HepG2 (cell line): ENCODE results near the gene STIM1. TPM values are rescaled to one million over a fixed set of nuclear protein-coding genes. Genes with fewer than 3 reads are reported as not detected.

Experiments
- CEBPZ ChIP-seq: IDR thresholded peaks from 2 replicates; pipeline ENCODE4 v1.6.1; 2012; ENCODE audit warnings: low read length, improper control_type of control experiment
- CENPX ChIP-seq: sonication (generic); formaldehyde crosslinking; IDR thresholded peaks from 2 replicates; pipeline ENCODE4 v1.9.0; 2021; ENCODE audit warnings: mild to moderate bottlenecking, missing genetic modification reagents, moderate library complexity
- HDAC2 ChIP-seq: sonication (generic); formaldehyde crosslinking; IDR thresholded peaks from 2 replicates; pipeline ENCODE4 v1.4.0; 2020; ENCODE audit warnings: missing genetic modification reagents
- HINFP ChIP-seq: sonication (generic); formaldehyde crosslinking; IDR thresholded peaks from 2 replicates; pipeline ENCODE4 v1.4.0; 2020; ENCODE audit warnings: low read depth, mild to moderate bottlenecking, missing genetic modification reagents
- IKZF1 ChIP-seq: fragments of 450-650 bp; IDR thresholded peaks from 2 replicates; pipeline ENCODE4 v1.7.1; 2016
- MXD4 ChIP-seq: IDR thresholded peaks from 2 replicates; pipeline ENCODE4 v1.6.1; 2016; ENCODE audit warnings: mild to moderate bottlenecking, missing biosample characterization, missing genetic modification reagents
- SALL1 ChIP-seq: sonication (generic); formaldehyde crosslinking; IDR thresholded peaks from 2 replicates; pipeline ENCODE4 v1.8.0; 2022; ENCODE audit warnings: mild to moderate bottlenecking, missing genetic modification reagents
- STAT5B ChIP-seq: sonication (generic); formaldehyde crosslinking; IDR thresholded peaks from 2 replicates; pipeline ENCODE4 v1.4.0; 2020; ENCODE audit warnings: missing genetic modification reagents
- TBP ChIP-seq: sonication (generic); formaldehyde crosslinking; IDR thresholded peaks from 2 replicates; pipeline ENCODE4 v1.5.0; 2020; ENCODE audit warnings: missing genetic modification reagents
- ZFY ChIP-seq: sonication (generic); formaldehyde crosslinking; IDR thresholded peaks from 2 replicates; pipeline ENCODE4 v1.4.0; 2020; ENCODE audit warnings: missing genetic modification reagents
- ZNF367 ChIP-seq: sonication (generic); formaldehyde crosslinking; IDR thresholded peaks from 2 replicates; pipeline ENCODE4 v1.4.0; 2020; ENCODE audit warnings: missing genetic modification reagents, borderline replicate concordance
- ZNF430 ChIP-seq: sonication (generic); formaldehyde crosslinking; IDR thresholded peaks from 2 replicates; pipeline ENCODE4 v1.9.0; 2021; ENCODE audit warnings: mild to moderate bottlenecking, missing genetic modification reagents
- ZNF557 ChIP-seq: sonication (generic); formaldehyde crosslinking; IDR thresholded peaks from 2 replicates; pipeline ENCODE4 v1.4.0; 2020; ENCODE audit warnings: missing genetic modification reagents
- ZNF567 ChIP-seq: sonication (generic); formaldehyde crosslinking; IDR thresholded peaks from 2 replicates; pipeline ENCODE4 v1.8.1; 2023; ENCODE audit warnings: mild to moderate bottlenecking, missing genetic modification reagents, borderline replicate concordance
- ZNF713 ChIP-seq: sonication (generic); formaldehyde crosslinking; IDR thresholded peaks from 2 replicates; pipeline ENCODE4 v1.4.0; 2020; ENCODE audit warnings: mild to moderate bottlenecking, missing genetic modification reagents
- ZNF770 ChIP-seq: sonication (generic); formaldehyde crosslinking; IDR thresholded peaks from 2 replicates; pipeline ENCODE4 v1.5.0; 2020; ENCODE audit warnings: mild to moderate bottlenecking, missing genetic modification reagents
- ZNF792 ChIP-seq: IDR thresholded peaks from 2 replicates; pipeline ENCODE4 v1.6.1; 2016
- ZNF879 ChIP-seq: sonication (generic); formaldehyde crosslinking; IDR thresholded peaks from 2 replicates; pipeline ENCODE4 v1.8.1; 2023; ENCODE audit warnings: missing genetic modification reagents
- ZSCAN12 ChIP-seq: sonication (generic); formaldehyde crosslinking; IDR thresholded peaks from 2 replicates; pipeline ENCODE4 v1.9.0; 2021; ENCODE audit warnings: mild to moderate bottlenecking, missing genetic modification reagents
- ZSCAN30 ChIP-seq: sonication (generic); formaldehyde crosslinking; IDR thresholded peaks from 2 replicates; pipeline ENCODE4 v1.5.0; 2020; ENCODE audit warnings: mild to moderate bottlenecking, missing genetic modification reagents
- polyA plus RNA-seq, 8 experiments: library from polyadenylated mRNA; depleted of rRNA in 3 of 8; stranded (reverse) in 7 of 8; unstranded in 1 of 8; fragments of >200 nt; fragmentation: Illumina TruSeq in 4 of 8; extraction: Trizol in 4 of 8; gene quantifications; 2 replicates each; pipeline versions ENCODE4 v1.2.1 to v1.2.3, GENCODE V29; 2011 to 2016; ENCODE audit warnings: low read depth in 4 of 8, missing spikeins in 1 of 8, mixed read lengths in 1 of 8; ENCODE audit not compliant: insufficient read depth in 1 of 8
- total RNA-seq, 5 experiments: library from RNA; depleted of rRNA; stranded (reverse); fragments of >200 nt; fragmentation: Illumina TruSeq; extraction: Trizol; gene quantifications; 2 replicates each; pipeline ENCODE4 v1.2.3, GENCODE V29; 2016; ENCODE audit warnings: low read depth in 1 of 5
- TF ChIP-seq, protein P1 (sequence below): sonication (generic); formaldehyde crosslinking; IDR thresholded peaks from 2 replicates; pipeline ENCODE4 v1.5.1; 2020; ENCODE audit warnings: missing genetic modification reagents, mild to moderate bottlenecking, borderline replicate concordance
- TF ChIP-seq, protein P2 (sequence below): IDR thresholded peaks from 2 replicates; pipeline ENCODE4 v1.6.1; 2016; ENCODE audit warnings: missing genetic modification reagents, missing compliant biosample characterization

STIM1 gene
- total and polyA plus RNA-seq, 2 of the 13 experiments (the other 11 are each of a cell fraction or from before 2014, with no cell fraction given), result 19.2 to 28.5 TPM

DNA sequence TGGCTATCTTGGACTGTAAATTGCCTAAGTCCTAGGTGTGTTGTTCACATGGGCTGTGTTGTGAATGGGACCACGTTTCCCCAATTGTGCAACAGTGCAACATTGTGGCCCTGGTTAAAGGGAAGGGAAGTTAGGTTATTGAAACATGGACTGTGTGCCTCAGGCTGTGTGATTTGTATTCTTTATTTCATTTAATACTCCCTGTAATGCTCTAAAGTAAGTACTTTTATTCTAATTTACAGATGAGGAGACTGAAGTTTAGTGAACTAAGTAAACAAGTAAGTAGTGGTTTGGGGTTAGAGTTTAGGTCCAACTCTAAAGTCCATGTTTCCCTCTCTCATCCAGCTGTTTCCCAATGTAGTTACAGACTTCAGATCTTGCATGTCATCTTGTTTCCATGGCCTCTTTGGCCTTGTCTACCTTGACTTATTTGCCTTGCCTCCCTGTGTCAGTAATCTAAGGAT is 77.7 kb downstream of the STIM1 start (continued):
- TF ChIP-seq, protein P1, sequence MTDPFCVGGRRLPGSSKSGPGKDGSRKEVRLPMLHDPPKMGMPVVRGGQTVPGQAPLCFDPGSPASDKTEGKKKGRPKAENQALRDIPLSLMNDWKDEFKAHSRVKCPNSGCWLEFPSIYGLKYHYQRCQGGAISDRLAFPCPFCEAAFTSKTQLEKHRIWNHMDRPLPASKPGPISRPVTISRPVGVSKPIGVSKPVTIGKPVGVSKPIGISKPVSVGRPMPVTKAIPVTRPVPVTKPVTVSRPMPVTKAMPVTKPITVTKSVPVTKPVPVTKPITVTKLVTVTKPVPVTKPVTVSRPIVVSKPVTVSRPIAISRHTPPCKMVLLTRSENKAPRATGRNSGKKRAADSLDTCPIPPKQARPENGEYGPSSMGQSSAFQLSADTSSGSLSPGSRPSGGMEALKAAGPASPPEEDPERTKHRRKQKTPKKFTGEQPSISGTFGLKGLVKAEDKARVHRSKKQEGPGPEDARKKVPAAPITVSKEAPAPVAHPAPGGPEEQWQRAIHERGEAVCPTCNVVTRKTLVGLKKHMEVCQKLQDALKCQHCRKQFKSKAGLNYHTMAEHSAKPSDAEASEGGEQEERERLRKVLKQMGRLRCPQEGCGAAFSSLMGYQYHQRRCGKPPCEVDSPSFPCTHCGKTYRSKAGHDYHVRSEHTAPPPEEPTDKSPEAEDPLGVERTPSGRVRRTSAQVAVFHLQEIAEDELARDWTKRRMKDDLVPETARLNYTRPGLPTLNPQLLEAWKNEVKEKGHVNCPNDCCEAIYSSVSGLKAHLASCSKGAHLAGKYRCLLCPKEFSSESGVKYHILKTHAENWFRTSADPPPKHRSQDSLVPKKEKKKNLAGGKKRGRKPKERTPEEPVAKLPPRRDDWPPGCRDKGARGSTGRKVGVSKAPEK (CRISPR knock-in tag), result no peak
- TF ChIP-seq ZNF430 (CRISPR knock-in tag) (no peak), ZFY (peak; percentile 36; the same call in 1 of the 2 replicates), ZNF557 (CRISPR knock-in tag) (no peak), SALL1 (CRISPR knock-in tag) (peak; percentile 49; the same call in 1 of the 2 replicates), ZSCAN30 (CRISPR knock-in tag) (no peak), HINFP (CRISPR knock-in tag) (no peak), ZNF792 (CRISPR knock-in tag) (no peak), MXD4 (CRISPR knock-in tag) (peak; percentile 50; the same call in 1 of the 2 replicates), CEBPZ (no peak), STAT5B (no peak), ZNF567 (CRISPR knock-in tag) (no peak), ZNF879 (CRISPR knock-in tag) (no peak), CENPX (CRISPR knock-in tag) (no peak), TBP (CRISPR knock-in tag) (no peak), ZSCAN12 (no peak), ZNF367 (CRISPR knock-in tag) (no peak), ZNF770 (CRISPR knock-in tag) (0 out of 2 replicates have a peak, but pooled peaks have one; percentile 11), ZNF713 (CRISPR knock-in tag) (no peak), HDAC2 (peak; percentile 85; the same call in 1 of the 2 replicates), IKZF1 (no peak)
- TF ChIP-seq, protein P2, sequence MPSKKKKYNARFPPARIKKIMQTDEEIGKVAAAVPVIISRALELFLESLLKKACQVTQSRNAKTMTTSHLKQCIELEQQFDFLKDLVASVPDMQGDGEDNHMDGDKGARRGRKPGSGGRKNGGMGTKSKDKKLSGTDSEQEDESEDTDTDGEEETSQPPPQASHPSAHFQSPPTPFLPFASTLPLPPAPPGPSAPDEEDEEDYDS (CRISPR knock-in tag), result no peak
